ENCODE measurements around the gene SPRED3.

The SPRED3 gene

GRCh38 chr19:38389101-38389925 lies 816 bp downstream of the SPRED3 start:
- TF ChIP-seq CTCF (IDR thresholded peaks at IDR 0.05), result no peak
- peak in 1 of 2 donors; percentile 73 for DNase-seq
- Histone ChIP-seq H3K36me3 (peaks cover 0 to 20% (median 2%) of the 10 kb centered on the region in 3 donors), H3K4me3 (peak overlapping the region; percentile 54 to 73), H3K9me3 (no peaks in the 10 kb centered on the region), H3K27me3 (peaks cover 0 to under 1% of the 10 kb centered on the region in 2 donors), H3K4me1 (peaks cover 5 to 45% (median 34%) of the 10 kb centered on the region in 4 donors), H3K27ac (peak overlapping the region; percentile 84 to 86)
- intact Hi-C loops (cut with DNase I; ENCODE audit: low total_unique reads), result loop anchor here (2.0 to 5.0 kb wide), 2 partner anchors 13 to 142 kb away; partner anchors contain the start of gene FAM98C

DNA sequence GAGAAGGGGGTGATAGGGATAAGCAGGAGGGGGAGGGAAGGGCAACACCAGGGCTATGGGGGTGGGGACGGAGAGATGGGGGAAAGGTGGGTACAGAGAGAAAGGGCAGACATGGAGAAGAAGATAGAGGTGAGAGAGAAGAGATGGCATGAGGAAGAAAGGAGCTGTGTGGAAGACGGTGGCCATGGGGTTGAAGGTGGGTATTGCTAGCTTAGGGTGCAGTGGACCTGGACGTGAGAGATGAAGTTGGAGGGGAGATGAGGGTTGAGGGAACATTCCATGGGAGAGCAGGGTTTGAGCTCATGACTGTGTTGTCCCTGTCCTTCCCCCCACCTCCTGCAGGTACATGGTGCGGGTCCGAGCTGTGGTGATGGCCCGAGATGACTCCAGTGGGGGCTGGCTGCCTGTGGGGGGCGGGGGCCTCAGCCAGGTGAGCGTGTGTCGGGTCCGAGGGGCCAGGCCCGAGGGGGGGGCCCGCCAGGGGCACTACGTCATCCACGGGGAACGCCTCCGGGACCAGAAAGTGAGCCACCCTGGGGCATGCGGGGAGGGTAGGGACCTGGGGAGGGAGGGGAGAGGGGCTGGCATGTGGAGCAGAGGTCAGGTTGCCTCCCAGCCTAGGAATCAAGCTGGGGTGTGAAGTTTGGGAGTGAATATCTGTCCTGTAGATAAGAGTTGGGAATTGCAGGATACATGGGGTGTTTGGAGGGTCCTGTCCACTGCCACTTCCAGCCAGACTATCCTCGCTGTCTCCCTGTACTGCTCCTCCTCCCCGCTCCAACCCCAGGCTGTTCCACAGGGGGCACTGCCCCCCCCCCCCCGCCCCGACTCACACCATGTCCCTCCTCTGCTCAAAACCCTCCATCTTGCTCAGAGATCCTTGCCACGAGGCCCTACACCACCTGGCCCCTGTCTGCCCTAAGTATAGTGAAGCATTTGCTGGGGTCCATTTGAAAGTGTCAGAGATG lies 1.7 kb downstream of the SPRED3 start:
- no peak for DNase-seq
- TF ChIP-seq CTCF (IDR thresholded peaks at IDR 0.05), result no peak
- Histone ChIP-seq H3K4me3 (peak overlapping the region in 1 of 2 donors; percentile 73), H3K36me3 (peaks cover 0 to 10% (median 0%) of the 10 kb centered on the region in 3 donors), H3K27me3 (peaks cover 0 to 10% of the 10 kb centered on the region in 2 donors), H3K27ac (peak overlapping the region; percentile 84 to 86), H3K9me3 (no peaks in the 10 kb centered on the region), H3K4me1 (peaks cover 5 to 51% (median 34%) of the 10 kb centered on the region in 4 donors)
- intact Hi-C loops (cut with DNase I; ENCODE audit: low total_unique reads), result loop anchor here (2.0 to 5.0 kb wide), 2 partner anchors 13 to 143 kb away; partner anchors contain the start of gene FAM98C

GRCh38 chr19:38391911-38392464 lies 3.5 kb downstream of the SPRED3 start:
- Histone ChIP-seq H3K4me1 (peaks cover 5 to 38% (median 25%) of the 10 kb centered on the region in 4 donors), H3K27ac (no peak overlapping the region), H3K4me3 (no peak overlapping the region), H3K36me3 (no peaks in the 10 kb centered on the region), H3K27me3 (peaks cover 0 to 20% of the 10 kb centered on the region in 2 donors), H3K9me3 (no peaks in the 10 kb centered on the region)
- DNase-seq, result no peak
- intact Hi-C loops (cut with DNase I; ENCODE audit: low total_unique reads), result no loop called here
- TF ChIP-seq CTCF (IDR thresholded peaks at IDR 0.05), result no peak

- Histone ChIP-seq H3K4me1 (peaks cover 5 to 29% (median 19%) of the 10 kb centered on the region in 4 donors), H3K4me3 (no peak overlapping the region), H3K27me3 (peaks cover 0 to 26% of the 10 kb centered on the region in 2 donors), H3K27ac (no peak overlapping the region), H3K36me3 (no peaks in the 10 kb centered on the region), H3K9me3 (no peaks in the 10 kb centered on the region)
- DNase-seq, result no peak
- intact Hi-C loops (cut with DNase I; ENCODE audit: low total_unique reads), result no loop called here
- no peak for TF ChIP-seq CTCF (IDR thresholded peaks at IDR 0.05)
Observed at GRCh38 chr19:38392707-38393308, 4.3 kb downstream of the SPRED3 start.

DNA sequence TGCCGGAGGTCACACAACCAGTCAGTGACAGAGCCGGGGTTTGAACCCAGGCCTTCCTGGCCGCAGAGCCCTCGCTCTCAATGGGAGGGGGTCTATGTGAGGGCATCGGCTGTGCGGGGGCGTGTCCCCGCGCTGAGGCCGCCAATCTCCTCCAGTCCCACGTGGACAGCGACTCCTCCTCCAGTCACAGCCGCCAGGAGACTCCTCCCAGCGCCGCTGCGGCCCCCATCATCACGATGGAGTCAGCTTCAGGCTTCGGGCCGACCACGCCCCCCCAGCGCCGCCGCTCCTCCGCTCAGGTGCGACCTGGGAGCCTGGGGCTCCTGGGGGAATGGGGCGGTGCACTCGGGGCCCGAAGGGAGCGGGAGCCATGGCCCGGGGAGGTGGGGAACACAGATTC lies 6.0 kb downstream of the SPRED3 start:
- no peaks in the 10 kb centered on the region for H3K9me3 ChIP-seq
- intact Hi-C loops (cut with DNase I; ENCODE audit: low total_unique reads), result no loop called here
- H3K4me1 ChIP-seq, result peaks cover 0 to 13% (median 4%) of the 10 kb centered on the region in 4 donors
- no peaks in the 10 kb centered on the region for H3K36me3 ChIP-seq
- no peak overlapping the region for H3K27ac ChIP-seq
- no peak for DNase-seq
- no peak for TF ChIP-seq CTCF (IDR thresholded peaks at IDR 0.05)
- H3K4me3 ChIP-seq, result no peak overlapping the region
- H3K27me3 ChIP-seq, result peaks cover 0 to 42% of the 10 kb centered on the region in 2 donors
